SKM-1 (cell line): Measurements from ENCODE around the gene HOXA4.

Experiments used
- DNase-seq: peaks from one replicate; lab custom pipeline; 2025; ENCODE audit not compliant: unreplicated experiment; lab: John Stamatoyannopoulos, UW

HOXA4 gene

DNA sequence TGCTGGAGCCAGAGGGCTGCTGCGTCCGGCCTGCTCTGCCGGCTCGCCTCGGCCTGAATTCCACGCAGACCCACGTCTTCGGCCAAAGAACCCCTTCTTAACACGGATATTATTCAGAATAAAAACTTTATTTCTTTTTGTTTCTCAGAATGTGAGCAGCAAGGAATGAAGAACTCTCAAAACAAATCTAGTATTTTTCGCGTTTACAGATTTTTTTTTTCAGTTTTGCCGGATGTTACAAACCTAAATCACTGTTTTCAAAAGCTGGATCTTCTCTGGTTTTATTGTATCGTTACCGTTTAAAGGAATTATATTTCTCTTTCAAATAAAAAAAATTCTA lies 23.7 kb downstream of the HOXA4 start:
- DNase-seq, result no peak

- DNase-seq, result no peak
Observed at GRCh38 chr7:27106181-27106900, 24.2 kb downstream of the HOXA4 start.

- no peak for DNase-seq
Observed at GRCh38 chr7:27105301-27106031, 25.1 kb downstream of the HOXA4 start.

GRCh38 chr7:27104341-27105058 lies 26.1 kb downstream of the HOXA4 start:
- DNase-seq, result no peak

DNA sequence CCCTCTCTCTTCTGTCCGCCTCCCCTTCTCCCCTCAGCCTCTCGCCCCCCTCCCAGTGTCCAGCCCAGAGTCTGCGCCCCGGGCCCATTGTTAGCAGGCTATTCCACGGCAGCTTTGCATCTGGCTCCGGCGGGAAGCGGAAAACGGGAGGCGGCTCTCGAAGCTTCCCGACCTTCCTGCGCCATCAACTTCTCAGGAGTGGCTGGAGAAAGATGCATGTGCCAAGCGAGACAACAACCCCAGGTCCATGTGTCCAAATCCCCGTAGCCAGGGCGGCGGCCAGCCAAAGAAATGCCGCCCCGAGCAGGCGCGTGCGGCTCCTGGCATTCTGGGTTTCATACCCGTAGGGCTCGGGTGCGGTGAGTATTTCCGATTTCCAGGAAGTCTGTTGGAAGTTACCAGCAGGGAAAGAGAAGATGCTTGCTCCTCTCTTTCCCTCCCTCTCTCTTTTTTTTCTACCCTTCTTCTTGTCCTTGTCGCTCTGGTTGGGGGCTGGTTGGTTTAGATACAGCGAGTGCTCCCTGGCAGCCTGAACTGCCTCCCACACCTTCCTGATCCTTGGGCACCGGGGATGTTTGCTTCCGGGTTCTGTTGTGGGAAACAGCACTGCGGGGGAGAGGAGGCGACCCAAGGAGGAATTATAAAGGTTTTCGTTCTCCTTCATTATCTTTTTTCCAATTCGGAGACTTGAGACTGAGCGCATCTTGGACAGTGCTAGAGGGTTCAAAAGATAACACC lies 26.9 kb downstream of the HOXA4 start:
- no peak for DNase-seq

- DNase-seq, result no peak
Observed at GRCh38 chr7:27102581-27103442, 27.7 kb downstream of the HOXA4 start, which contains the start of gene HOXA2. TSS of gene HOXA2 (minus strand) at chr7:27102683. CDS start at chr7:27102500, 183 bp downstream.

GRCh38 chr7:27101957-27102580 lies 28.5 kb downstream of the HOXA4 start:
- DNase-seq, result no peak

GRCh38 chr7:27101171-27101956 lies 29.2 kb downstream of the HOXA4 start:
- no peak for DNase-seq

GRCh38 chr7:27100694-27101170 lies 29.8 kb downstream of the HOXA4 start:
- no peak for DNase-seq

DNA sequence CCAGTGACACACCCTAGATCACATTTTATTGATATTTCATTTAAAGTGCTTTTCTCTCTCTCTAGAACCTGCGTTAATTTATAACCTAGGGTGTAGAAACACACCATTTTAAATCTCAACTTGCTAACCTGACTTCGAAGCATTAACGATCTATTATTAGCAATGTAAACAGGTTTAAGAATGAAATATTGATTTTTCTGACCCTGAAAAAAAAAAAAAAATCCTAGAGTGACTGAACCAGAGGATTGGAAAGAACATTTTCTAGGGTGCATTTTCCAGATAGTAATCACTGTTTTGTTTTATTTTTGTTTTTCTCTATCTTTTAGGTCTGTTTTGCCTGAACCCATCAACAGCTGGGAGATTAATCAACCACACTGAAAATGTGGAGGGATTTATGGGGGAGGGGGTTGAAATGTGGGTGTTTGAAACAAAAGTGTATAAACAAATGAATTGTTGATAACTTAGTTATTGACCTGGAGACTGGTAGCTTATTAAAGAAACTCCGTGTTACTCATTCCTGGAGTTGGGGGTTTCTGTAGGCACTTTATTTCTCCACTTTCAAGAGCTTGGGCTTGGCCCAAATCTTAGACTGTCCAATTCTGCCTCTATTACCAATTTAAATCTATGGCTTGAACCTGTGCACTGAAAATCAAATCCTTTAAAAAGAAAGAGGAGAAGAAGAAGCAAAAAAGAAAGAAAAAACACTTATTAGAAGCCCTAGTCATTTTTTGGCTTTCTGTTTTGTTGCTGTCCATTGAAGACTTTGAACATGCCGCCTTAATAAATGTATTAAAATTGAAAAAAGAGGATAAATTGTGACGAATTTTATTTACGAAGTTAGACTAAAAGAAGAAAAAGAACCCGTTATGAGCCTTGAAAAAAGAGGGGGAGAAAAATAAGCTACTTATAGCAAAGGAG lies 30.8 kb downstream of the HOXA4 start:
- DNase-seq, result no peak

GRCh38 chr7:27098578-27099451 lies 31.7 kb downstream of the HOXA4 start:
- no peak for DNase-seq

DNA sequence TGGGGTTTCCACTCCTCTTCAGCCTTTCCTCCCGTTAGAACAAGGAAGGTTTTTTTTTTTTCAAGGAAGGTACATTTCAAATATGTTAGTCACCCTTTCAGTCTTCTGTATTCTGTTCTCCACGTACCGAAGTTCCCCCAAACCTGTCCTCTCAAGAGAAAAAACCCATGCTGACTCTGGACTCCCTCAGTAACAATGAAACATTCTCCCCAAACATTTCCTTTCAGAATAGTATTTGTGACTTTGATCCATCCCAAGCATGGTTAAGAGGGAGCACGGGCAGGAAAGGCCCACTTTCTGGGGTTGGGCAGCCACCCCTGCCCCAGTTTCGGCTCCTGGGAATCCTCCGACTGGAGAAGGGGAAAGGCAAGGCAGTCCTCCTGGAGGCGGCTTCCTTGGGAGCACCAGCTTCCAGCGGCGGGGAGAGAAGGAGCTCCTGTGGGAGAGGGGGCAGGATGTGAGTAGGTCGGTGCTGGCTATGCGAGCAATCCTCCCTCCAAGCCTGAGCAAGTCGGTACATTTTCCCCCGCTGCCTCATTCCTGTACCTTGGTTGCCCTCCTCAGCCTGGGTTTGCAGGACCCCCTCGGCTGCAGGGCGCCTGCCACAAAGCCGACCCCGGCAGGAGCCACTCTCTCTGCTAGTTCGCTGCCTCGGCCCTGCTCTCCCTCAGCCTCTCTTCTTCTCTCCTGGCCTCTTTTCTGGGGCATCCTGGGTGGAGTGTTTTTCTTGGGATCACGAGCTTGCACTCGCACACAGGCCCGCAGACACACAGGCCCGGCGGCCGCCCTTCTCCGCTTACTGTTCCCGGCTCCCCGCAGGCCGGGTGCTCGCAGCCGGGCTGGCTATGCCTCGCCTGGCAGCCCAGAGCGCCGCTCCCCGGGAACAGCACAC lies 32.6 kb downstream of the HOXA4 start:
- no peak for DNase-seq

DNA sequence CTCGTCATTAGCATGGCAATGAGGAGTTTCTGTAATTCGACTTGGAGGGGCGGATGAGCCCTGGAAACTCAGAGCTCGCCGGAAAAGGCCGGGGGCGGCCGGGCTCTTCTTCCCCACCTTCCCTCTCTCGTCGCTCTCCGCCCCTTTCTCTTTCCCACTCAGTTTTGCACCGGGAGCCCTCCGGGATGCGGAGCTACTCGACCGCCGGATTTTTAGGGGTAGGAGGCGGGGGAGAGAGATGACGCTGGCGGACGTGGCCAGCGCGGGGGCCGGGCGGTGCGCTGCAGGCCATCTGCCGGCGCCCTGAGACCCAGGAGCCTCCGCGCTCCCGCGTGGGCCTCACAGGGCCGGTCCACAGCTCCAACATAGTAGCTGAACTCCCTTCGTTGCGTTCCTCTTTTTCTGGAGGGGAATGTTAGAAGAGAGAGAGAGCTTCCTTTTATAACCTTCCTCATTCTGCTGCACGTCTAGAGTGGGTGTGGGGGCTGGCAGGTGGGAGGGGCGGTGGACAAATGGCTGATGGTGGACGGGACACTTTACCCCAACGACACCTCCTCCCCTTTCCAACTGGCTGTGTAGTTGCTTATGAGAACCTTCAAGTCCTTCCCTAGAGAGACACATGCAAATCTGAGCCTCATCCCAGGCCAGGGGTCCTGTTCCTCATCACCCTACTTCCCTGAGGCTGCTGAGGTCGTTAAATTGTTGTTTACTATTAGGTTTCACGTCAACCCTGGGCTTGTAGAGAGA lies 33.6 kb downstream of the HOXA4 start:
- peak; percentile 26 for DNase-seq

DNA sequence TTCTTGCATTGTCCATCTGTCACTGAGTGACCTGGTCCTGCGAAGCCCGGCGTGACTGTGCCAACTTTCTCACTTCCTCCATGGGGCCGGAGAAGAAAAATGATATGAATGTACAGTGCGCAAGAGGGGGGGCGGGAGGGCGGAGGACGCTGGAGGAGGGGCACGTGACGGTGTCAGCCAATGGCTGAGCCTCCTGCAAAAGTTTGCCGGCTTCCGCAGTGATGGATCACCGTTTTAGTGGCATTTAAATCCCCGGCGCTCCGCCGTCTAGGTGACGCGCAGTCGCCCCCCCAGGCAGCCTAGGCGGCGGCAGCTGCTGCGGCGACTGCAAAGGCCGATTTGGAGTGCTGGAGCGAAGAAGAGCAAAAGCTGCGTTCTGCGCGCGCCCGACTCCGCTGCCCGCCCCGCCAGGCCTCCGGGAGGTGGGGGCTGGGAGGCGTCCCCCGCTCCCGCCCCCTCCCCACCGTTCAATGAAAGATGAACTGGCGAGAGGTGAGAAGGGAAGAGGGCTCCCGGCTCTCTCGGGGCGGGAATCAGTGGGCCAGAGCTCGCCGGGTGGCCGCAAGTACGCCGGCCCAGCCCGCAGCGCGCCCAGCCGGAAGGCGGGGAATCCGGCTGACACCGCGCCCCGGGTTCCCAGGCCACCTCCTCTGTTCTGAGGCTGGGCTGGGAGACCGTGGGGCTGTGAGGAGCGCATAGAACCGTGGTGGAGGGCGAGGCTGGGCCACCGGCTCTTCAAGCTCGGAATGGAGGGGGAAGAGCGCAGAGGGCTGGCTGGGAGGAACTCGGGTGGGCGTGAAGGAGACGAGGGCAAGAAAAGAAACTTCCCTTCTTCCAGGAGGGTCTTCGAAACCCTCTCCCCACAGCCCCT lies 34.4 kb downstream of the HOXA4 start, which contains the start of gene HOXA1:
Gene HOXA1 (minus strand): TSS at position 104 of the 871 bp plus-strand sequence. CDS start 88 bp downstream, at position 16.
- peak; percentile 74 for DNase-seq
